GM12891 (cell line): ENCODE data around the gene OLFML3.

Experiments
- PAX5 ChIP-seq: IDR thresholded peaks from 2 replicates; pipeline ENCODE4 v1.6.1; 2011; ENCODE audit warnings: low read length, moderate library complexity, mild to moderate bottlenecking; ENCODE audit not compliant: insufficient read depth, severe bottlenecking
- POLR2A ChIP-seq: IDR thresholded peaks from 2 replicates; pipeline ENCODE4 v1.6.1; 2011; ENCODE audit warnings: low read depth, low read length, control low read depth
- POLR2AphosphoS5 ChIP-seq: IDR thresholded peaks from 2 replicates; pipeline ENCODE4 v1.6.1; 2011; ENCODE audit warnings: low read depth, low read length, control low read depth
- SPI1 ChIP-seq: IDR thresholded peaks from 2 replicates; pipeline ENCODE4 v1.6.1; 2011; ENCODE audit warnings: low read depth, low read length, control low read depth
- TAF1 ChIP-seq: IDR thresholded peaks from 2 replicates; pipeline ENCODE4 v1.6.1; 2011; ENCODE audit warnings: low read depth, low read length, control low read depth

GRCh38 chr1:113975211-113975895, 3.9 kb upstream of the OLFML3 start:
- TF ChIP-seq POLR2A = no peak
- TF ChIP-seq POLR2AphosphoS5 = no peak
- no peak for TF ChIP-seq TAF1
- no peak for TF ChIP-seq SPI1
- no peak for TF ChIP-seq PAX5
